ENCODE measurements around the gene GORASP1. TPM values are rescaled to one million over a fixed set of nuclear protein-coding genes. Genes with fewer than 3 reads are reported as not detected.

The GORASP1 gene
- total and polyA plus RNA-seq, 2 experiments from 2014 or later: 10.3 to 38.3 TPM

DNA sequence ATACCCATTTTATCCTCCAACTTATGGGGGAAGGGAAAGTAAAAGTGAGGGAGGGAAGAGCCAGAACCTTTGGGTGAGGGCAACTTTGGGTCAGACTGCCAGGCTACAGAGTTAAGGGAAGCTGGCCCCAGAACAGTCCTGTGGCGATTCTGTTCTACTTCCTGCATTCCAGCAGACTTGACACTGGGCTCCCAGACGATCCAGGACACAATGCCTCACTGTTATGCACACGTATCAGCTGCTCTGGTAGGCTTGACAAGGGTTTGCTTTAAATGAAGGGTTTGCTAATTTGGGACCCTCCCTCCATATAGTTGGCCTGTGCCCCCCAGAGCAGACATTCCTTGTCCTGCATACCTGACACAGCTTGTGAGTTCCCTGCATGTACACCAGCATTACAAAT, 10.7 kb downstream of the GORASP1 start:
- peaks cover 4% of the 10 kb centered on the region for H3K27me3 Mint-ChIP-seq (ENCODE audit: insufficient read depth, low read depth, poor library complexity)
- DNase-seq (ENCODE audit: low spot score) (peak; percentile 11), ATAC-seq (no peak)
- H3K36me3 ChIP-seq (ENCODE audit: insufficient read depth): peaks cover 20% of the 10 kb centered on the region
- no peak overlapping the region for H3K27ac ChIP-seq (ENCODE audit: low read depth)
- no peak overlapping the region for H3K4me2 ChIP-seq
- TF ChIP-seq STAT1 (IDR thresholded peaks at IDR 0.05; ENCODE audit: unreplicated experiment) (no peak), ETS1 (IDR thresholded peaks at IDR 0.05) (no peak), POLR2AphosphoS5 (IDR thresholded peaks at IDR 0.05; ENCODE audit: low read depth) (no peak), EZH2 (IDR thresholded peaks at IDR 0.05; ENCODE audit: low read depth, unreplicated experiment) (no peak), CREB1 (CRISPR knock-in tag; IDR thresholded peaks at IDR 0.05; ENCODE audit: low read depth) (no peak), EZH2phosphoT487 (IDR thresholded peaks at IDR 0.05; ENCODE audit: unreplicated experiment) (no peak), NANOG (IDR thresholded peaks at IDR 0.05; ENCODE audit: borderline replicate concordance) (no peak), CTCF (conservative IDR thresholded peaks at IDR 0.05; ENCODE audit: low read depth in 2 of 2) (no peak), ZNF331 (CRISPR knock-in tag; IDR thresholded peaks at IDR 0.05; ENCODE audit: low read depth) (no peak)
- TF ChIP-seq, protein P1, sequence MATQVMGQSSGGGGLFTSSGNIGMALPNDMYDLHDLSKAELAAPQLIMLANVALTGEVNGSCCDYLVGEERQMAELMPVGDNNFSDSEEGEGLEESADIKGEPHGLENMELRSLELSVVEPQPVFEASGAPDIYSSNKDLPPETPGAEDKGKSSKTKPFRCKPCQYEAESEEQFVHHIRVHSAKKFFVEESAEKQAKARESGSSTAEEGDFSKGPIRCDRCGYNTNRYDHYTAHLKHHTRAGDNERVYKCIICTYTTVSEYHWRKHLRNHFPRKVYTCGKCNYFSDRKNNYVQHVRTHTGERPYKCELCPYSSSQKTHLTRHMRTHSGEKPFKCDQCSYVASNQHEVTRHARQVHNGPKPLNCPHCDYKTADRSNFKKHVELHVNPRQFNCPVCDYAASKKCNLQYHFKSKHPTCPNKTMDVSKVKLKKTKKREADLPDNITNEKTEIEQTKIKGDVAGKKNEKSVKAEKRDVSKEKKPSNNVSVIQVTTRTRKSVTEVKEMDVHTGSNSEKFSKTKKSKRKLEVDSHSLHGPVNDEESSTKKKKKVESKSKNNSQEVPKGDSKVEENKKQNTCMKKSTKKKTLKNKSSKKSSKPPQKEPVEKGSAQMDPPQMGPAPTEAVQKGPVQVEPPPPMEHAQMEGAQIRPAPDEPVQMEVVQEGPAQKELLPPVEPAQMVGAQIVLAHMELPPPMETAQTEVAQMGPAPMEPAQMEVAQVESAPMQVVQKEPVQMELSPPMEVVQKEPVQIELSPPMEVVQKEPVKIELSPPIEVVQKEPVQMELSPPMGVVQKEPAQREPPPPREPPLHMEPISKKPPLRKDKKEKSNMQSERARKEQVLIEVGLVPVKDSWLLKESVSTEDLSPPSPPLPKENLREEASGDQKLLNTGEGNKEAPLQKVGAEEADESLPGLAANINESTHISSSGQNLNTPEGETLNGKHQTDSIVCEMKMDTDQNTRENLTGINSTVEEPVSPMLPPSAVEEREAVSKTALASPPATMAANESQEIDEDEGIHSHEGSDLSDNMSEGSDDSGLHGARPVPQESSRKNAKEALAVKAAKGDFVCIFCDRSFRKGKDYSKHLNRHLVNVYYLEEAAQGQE (IDR thresholded peaks at IDR 0.05; ENCODE audit: unreplicated experiment): no peak
- TF ChIP-seq, protein P2, sequence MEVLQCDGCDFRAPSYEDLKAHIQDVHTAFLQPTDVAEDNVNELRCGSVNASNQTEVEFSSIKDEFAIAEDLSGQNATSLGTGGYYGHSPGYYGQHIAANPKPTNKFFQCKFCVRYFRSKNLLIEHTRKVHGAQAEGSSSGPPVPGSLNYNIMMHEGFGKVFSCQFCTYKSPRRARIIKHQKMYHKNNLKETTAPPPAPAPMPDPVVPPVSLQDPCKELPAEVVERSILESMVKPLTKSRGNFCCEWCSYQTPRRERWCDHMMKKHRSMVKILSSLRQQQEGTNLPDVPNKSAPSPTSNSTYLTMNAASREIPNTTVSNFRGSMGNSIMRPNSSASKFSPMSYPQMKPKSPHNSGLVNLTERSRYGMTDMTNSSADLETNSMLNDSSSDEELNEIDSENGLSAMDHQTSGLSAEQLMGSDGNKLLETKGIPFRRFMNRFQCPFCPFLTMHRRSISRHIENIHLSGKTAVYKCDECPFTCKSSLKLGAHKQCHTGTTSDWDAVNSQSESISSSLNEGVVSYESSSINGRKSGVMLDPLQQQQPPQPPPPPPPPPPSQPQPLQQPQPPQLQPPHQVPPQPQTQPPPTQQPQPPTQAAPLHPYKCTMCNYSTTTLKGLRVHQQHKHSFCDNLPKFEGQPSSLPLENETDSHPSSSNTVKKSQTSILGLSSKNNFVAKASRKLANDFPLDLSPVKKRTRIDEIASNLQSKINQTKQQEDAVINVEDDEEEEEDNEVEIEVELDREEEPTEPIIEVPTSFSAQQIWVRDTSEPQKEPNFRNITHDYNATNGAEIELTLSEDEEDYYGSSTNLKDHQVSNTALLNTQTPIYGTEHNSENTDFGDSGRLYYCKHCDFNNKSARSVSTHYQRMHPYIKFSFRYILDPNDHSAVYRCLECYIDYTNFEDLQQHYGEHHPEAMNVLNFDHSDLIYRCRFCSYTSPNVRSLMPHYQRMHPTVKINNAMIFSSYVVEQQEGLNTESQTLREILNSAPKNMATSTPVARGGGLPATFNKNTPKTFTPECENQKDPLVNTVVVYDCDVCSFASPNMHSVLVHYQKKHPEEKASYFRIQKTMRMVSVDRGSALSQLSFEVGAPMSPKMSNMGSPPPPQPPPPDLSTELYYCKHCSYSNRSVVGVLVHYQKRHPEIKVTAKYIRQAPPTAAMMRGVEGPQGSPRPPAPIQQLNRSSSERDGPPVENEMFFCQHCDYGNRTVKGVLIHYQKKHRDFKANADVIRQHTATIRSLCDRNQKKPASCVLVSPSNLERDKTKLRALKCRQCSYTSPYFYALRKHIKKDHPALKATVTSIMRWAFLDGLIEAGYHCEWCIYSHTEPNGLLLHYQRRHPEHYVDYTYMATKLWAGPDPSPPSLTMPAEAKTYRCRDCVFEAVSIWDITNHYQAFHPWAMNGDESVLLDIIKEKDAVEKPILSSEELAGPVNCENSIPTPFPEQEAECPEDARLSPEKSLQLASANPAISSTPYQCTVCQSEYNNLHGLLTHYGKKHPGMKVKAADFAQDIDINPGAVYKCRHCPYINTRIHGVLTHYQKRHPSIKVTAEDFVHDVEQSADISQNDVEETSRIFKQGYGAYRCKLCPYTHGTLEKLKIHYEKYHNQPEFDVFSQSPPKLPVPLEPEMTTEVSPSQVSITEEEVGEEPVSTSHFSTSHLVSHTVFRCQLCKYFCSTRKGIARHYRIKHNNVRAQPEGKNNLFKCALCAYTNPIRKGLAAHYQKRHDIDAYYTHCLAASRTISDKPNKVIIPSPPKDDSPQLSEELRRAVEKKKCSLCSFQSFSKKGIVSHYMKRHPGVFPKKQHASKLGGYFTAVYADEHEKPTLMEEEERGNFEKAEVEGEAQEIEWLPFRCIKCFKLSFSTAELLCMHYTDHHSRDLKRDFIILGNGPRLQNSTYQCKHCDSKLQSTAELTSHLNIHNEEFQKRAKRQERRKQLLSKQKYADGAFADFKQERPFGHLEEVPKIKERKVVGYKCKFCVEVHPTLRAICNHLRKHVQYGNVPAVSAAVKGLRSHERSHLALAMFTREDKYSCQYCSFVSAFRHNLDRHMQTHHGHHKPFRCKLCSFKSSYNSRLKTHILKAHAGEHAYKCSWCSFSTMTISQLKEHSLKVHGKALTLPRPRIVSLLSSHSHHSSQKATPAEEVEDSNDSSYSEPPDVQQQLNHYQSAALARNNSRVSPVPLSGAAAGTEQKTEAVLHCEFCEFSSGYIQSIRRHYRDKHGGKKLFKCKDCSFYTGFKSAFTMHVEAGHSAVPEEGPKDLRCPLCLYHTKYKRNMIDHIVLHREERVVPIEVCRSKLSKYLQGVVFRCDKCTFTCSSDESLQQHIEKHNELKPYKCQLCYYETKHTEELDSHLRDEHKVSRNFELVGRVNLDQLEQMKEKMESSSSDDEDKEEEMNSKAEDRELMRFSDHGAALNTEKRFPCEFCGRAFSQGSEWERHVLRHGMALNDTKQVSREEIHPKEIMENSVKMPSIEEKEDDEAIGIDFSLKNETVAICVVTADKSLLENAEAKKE (CRISPR knock-in tag; IDR thresholded peaks at IDR 0.05): no peak
- H3K9me2 ChIP-seq (ENCODE audit: insufficient read depth): no peaks in the 10 kb centered on the region
- H3K79me2 ChIP-seq (replicated peaks; ENCODE audit: insufficient read depth): no peaks in the 10 kb centered on the region
- no peaks in the 10 kb centered on the region; the same call in 2 of the 3 replicates for H3K4me1 Mint-ChIP-seq
- no peak overlapping the region for H2AFZ ChIP-seq
- H3K4me1 ChIP-seq (ENCODE audit: insufficient read depth): no peaks in the 10 kb centered on the region
- no peak overlapping the region for H3K4me3 Mint-ChIP-seq
- H3K9me3 Mint-ChIP-seq: no peaks in the 10 kb centered on the region
- peaks cover 40% of the 10 kb centered on the region for H3K36me3 Mint-ChIP-seq (ENCODE audit: low read depth)
- H3F3A ChIP-seq (replicated peaks; ENCODE audit: low read depth): no peaks in the 10 kb centered on the region
- no peak overlapping the region for H3K27ac Mint-ChIP-seq
- no peaks in the 10 kb centered on the region for H3K27me3 ChIP-seq (ENCODE audit: insufficient read depth)
- peaks cover 4% of the 10 kb centered on the region; the same call in 1 of the 2 replicates for H4K20me1 ChIP-seq (replicated peaks; ENCODE audit: insufficient read depth)
- H3K4me3 ChIP-seq: no peak overlapping the region
